Breast epithelium (tissue), 4 donors: ENCODE data around the gene RETREG2. TPM values are rescaled to one million over a fixed set of nuclear protein-coding genes. Genes with fewer than 3 reads are reported as not detected.

ENCODE experiments used
- DNase-seq, 2 donors: peaks; one replicate each; pipeline ENCODE4 v3.0.0-alpha.2; 2019; ENCODE audit warnings: low spot score in 2 of 2
- H3K27ac ChIP-seq, 2 donors: fragments of 200-600 bp; sonication (generic) in 1 of 2; one replicate each; pipeline ENCODE4 v1.5.1; 2016 to 2019; ENCODE audit warnings: mild to moderate bottlenecking in 1 of 2
- H3K27me3 ChIP-seq, 2 donors: fragments of 200-600 bp; sonication (generic) in 1 of 2; one replicate each; pipeline versions ENCODE4 v1.5.1 to v1.6.0; 2017 to 2019; ENCODE audit warnings: control low read depth in 1 of 2, mild to moderate bottlenecking in 1 of 2
- H3K36me3 ChIP-seq: fragments of 200-600 bp; one replicate; pipeline ENCODE4 v1.5.1; 2019
- H3K4me1 ChIP-seq, 2 donors: fragments of 200-600 bp; sonication (generic); one replicate each; pipeline ENCODE4 v1.5.1; 2016 to 2019; ENCODE audit warnings: control low read depth in 1 of 2
- H3K4me3 ChIP-seq, 3 donors: fragments of 200-600 bp; sonication (generic); 1 replicate in 2 of 3; 2 replicates in 1 of 3; pipeline ENCODE4 v1.5.1; 2016 to 2019; ENCODE audit warnings: mild to moderate bottlenecking in 3 of 3, moderate library complexity in 2 of 3
- H3K9me3 ChIP-seq, 2 donors: fragments of 200-600 bp; sonication (generic) in 1 of 2; one replicate each; pipeline ENCODE4 v1.5.1; 2016 to 2019; ENCODE audit warnings: control low read depth in 1 of 2
- POLR2A ChIP-seq: fragments of 450-650 bp; IDR thresholded peaks from one replicate; pipeline ENCODE4 v1.6.1; 2016; ENCODE audit warnings: antibody characterized with exemption, mild to moderate bottlenecking, moderate library complexity
- POLR2AphosphoS5 ChIP-seq, 3 donors: sonication (generic); formaldehyde crosslinking; IDR thresholded peaks; one replicate each; pipeline ENCODE4 v1.6.1; 2017; ENCODE audit warnings: antibody characterized with exemption in 3 of 3
- intact Hi-C: fragments of 100-400 bp; cut with DNase I; formaldehyde crosslinking; loops from one replicate; pipeline ENCODE4 v1.15.1; 2023; ENCODE audit warnings: low total_unique reads
- total RNA-seq, 3 donors: library from RNA; depleted of rRNA; stranded (reverse); fragments of >200 nt; gene quantifications; one replicate each; pipeline ENCODE4 v1.1.0, GENCODE V29; 2016
- TF ChIP-seq, protein P1 (sequence below), 3 donors: fragments of 450-650 bp; IDR thresholded peaks; one replicate each; pipeline ENCODE4 v1.5.1; 2016 to 2017; ENCODE audit warnings: antibody characterized with exemption in 3 of 3, mild to moderate bottlenecking in 3 of 3, moderate library complexity in 3 of 3

RETREG2 gene
- total RNA-seq, 3 donors from 2014 or later = 58.7 to 79.7 (median 66.3) TPM

DNA sequence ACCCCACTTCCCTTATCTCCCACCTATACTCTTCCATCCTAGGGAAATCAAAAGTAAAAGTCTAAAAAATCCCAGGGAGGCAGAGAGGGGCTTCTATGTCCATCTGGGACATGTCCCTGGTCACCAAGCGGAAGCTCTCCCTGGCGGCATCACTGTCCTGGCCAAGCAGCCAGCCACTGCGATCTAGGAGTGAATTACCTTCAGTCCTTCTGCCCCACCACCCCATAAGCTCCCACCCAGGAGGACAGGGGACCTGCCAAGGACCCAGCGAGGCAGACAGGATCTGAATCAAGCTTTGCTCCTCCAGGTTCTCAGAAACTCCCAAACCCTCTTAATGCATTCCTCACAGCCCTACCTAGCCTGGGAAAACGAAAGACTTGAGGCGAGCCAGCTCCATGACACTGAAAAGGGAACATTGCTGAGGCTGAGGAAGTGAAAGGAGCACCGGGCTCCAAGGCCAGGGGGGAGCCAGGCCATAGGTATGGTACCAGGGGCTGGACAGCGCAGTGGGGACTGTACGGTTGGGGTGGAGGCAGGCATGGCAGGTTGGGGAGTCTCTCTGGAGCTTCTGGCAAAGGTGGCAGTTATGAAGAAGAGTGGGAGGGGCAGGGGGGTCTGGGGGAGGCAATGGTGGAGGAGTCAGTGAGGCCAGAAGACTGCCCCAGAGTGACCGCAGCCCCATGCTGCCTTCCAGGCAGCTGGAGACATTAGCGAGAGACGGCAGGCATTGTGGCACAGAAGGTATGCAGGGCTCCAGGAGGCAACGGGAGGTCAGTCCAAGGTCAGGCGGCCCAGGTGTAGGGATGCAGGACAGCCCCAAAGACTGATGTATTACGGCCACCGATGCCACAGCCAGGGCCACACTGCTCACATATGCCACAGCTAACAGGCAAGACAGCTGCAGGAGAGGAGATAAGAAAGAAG, 5.6 kb upstream of the RETREG2 start:
- no peaks in the 10 kb centered on the region for H3K36me3 ChIP-seq
- no peak overlapping the region for H3K4me3 ChIP-seq
- H3K27ac ChIP-seq = peak overlapping the region; percentile 71 to 78
- TF ChIP-seq POLR2A = no peak
- TF ChIP-seq, protein P1, sequence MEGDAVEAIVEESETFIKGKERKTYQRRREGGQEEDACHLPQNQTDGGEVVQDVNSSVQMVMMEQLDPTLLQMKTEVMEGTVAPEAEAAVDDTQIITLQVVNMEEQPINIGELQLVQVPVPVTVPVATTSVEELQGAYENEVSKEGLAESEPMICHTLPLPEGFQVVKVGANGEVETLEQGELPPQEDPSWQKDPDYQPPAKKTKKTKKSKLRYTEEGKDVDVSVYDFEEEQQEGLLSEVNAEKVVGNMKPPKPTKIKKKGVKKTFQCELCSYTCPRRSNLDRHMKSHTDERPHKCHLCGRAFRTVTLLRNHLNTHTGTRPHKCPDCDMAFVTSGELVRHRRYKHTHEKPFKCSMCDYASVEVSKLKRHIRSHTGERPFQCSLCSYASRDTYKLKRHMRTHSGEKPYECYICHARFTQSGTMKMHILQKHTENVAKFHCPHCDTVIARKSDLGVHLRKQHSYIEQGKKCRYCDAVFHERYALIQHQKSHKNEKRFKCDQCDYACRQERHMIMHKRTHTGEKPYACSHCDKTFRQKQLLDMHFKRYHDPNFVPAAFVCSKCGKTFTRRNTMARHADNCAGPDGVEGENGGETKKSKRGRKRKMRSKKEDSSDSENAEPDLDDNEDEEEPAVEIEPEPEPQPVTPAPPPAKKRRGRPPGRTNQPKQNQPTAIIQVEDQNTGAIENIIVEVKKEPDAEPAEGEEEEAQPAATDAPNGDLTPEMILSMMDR (IDR thresholded peaks at IDR 0.05) = no peak
- TF ChIP-seq POLR2AphosphoS5 (IDR thresholded peaks at IDR 0.05) = no peak
- no peaks in the 10 kb centered on the region for H3K9me3 ChIP-seq
- H3K4me1 ChIP-seq = peaks cover 0 to 9% of the 10 kb centered on the region in 2 donors
- H3K27me3 ChIP-seq = no peaks in the 10 kb centered on the region
- DNase-seq = no peak
- intact Hi-C loops = loop anchor here (10.0 kb wide), 1 partner anchor 512 kb away; no protein-coding TSS in a partner anchor

DNA sequence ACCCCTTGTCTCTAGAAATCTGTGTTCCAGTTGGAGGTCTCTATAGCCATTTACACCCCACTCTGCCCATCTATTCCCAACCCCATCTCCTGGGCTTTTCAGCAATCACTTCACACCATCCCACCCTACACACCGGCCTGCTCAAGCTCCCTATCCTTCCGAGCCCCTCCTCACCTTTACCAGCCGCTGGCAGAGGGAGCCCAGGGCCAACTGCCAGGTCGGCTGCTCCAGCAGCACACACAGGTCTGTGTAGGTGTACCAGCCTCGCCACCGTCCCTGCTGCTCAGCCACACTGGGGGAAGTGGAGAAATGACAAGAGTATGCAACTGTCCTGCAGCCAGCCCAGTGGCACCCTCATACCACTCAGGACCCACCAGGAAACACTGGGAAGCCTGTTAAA, 4.9 kb upstream of the RETREG2 start:
- no peaks in the 10 kb centered on the region for H3K27me3 ChIP-seq
- no peak for DNase-seq
- intact Hi-C loops = loop anchor here (10.0 kb wide), 1 partner anchor 512 kb away; no protein-coding TSS in a partner anchor
- peaks cover 0 to 9% of the 10 kb centered on the region in 2 donors for H3K4me1 ChIP-seq
- H3K9me3 ChIP-seq = no peaks in the 10 kb centered on the region
- H3K27ac ChIP-seq = no peak overlapping the region
- TF ChIP-seq, protein P1 (IDR thresholded peaks at IDR 0.05) = no peak
- no peak for TF ChIP-seq POLR2A
- H3K4me3 ChIP-seq = no peak overlapping the region
- no peaks in the 10 kb centered on the region for H3K36me3 ChIP-seq

DNA sequence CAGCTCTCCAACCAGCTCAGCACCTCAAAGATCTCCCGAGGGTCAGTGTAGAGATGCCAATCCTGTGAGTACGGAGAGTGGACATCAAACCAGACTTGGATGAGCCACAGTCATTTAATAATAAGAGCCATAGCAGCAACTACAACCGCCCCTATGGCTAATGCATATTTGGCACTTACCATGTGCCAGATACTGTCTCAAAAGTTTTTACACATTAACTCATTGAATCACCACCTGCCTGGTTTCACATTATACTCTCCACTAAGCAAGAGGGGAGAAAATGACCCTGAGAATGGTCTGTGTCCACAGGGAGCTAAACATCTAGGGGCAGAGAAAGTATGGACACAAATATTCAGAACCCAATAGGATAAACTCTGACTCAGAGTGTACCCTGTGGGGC, 3.9 kb upstream of the RETREG2 start:
- no peak overlapping the region for H3K27ac ChIP-seq
- no peak overlapping the region for H3K4me3 ChIP-seq
- no peaks in the 10 kb centered on the region for H3K27me3 ChIP-seq
- H3K4me1 ChIP-seq = peaks cover 0 to 13% of the 10 kb centered on the region in 2 donors
- DNase-seq = no peak
- TF ChIP-seq POLR2A = no peak
- no peak for TF ChIP-seq POLR2AphosphoS5 (IDR thresholded peaks at IDR 0.05)
- TF ChIP-seq, protein P1 (IDR thresholded peaks at IDR 0.05) = no peak
- no peaks in the 10 kb centered on the region for H3K9me3 ChIP-seq
- intact Hi-C loops = loop anchor here (10.0 kb wide), 1 partner anchor 511 kb away; no protein-coding TSS in a partner anchor
- H3K36me3 ChIP-seq = no peaks in the 10 kb centered on the region

DNA sequence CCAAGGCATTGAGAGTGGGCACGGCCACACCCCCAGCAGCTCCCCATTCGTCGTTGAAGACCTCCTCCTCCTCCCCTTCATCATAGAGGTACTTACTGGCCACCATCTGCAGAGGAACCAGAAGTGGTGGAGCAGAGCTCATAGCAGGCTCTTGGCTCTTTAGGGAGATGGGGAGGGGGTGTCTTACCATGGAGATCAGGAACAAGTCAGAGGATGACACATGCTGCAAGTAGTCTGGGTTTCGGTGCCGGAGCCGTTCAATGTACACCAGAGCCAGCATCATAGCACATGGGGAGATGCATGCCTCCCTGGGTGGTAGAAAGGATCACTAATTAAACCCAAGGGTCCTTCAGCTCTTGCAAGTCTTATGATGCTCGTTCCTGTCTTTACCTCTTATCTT, 3.3 kb upstream of the RETREG2 start:
- H3K9me3 ChIP-seq = no peaks in the 10 kb centered on the region
- H3K36me3 ChIP-seq = no peaks in the 10 kb centered on the region
- H3K27ac ChIP-seq = no peak overlapping the region
- no peaks in the 10 kb centered on the region for H3K27me3 ChIP-seq
- peaks cover 0 to 19% of the 10 kb centered on the region in 2 donors for H3K4me1 ChIP-seq
- H3K4me3 ChIP-seq = no peak overlapping the region
- TF ChIP-seq, protein P1 (IDR thresholded peaks at IDR 0.05) = no peak
- TF ChIP-seq POLR2A = no peak
- intact Hi-C loops = loop anchor here (10.0 kb wide), 1 partner anchor 510 kb away; no protein-coding TSS in a partner anchor
- no peak for DNase-seq

DNA sequence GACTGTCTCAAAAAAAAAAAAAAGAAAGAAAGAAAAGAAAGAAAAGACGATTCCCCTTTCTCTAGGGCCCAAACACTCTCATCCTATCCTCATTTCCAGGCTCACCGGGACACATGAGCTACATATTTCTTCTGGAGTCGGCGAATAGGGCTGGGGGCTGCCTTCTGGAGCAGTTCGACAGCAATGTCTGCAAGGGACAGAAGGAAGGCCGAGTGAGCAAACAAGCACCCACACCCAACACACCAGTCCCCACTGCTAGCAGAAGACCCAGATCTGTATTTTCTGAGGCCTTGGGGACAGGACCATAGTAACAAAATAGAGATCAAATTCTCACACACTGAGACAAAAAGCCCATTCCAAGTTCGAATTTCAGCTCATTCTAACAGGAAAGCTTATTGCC, 2.6 kb upstream of the RETREG2 start:
- DNase-seq = no peak
- no peaks in the 10 kb centered on the region for H3K27me3 ChIP-seq
- peak overlapping the region; percentile 97 to 99 for H3K27ac ChIP-seq
- no peaks in the 10 kb centered on the region for H3K9me3 ChIP-seq
- intact Hi-C loops = loop anchor here (10.0 kb wide), 1 partner anchor 509 kb away; no protein-coding TSS in a partner anchor
- peak overlapping the region in 2 of 3 donors; percentile 90 to 92 for H3K4me3 ChIP-seq
- H3K4me1 ChIP-seq = peaks cover 0 to 19% of the 10 kb centered on the region in 2 donors
- TF ChIP-seq POLR2A (no peak), POLR2AphosphoS5 (IDR thresholded peaks at IDR 0.05) (no peak)
- TF ChIP-seq, protein P1 (IDR thresholded peaks at IDR 0.05) = no peak
- H3K36me3 ChIP-seq = no peaks in the 10 kb centered on the region
